ENCODE measurements around the gene MTARC2.

MTARC2 gene

DNA sequence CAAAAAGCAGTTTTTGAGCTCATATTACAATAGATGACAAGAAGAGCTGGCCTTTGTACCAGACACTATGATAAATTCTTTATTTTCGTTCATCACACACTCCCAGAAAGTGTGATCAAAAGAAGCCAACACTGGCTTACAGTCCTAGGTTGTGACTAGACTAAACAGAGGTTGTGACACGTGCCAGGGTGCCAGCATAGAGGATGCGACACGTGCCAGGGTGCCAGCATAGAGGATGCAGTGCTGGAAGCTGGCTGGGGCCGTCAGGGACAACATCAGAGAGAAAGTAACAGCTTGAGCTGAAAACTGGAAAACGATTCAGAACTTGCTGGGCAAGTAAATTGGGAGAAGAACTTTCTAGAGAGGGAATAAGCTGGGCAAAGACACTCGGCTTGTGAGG, 40.8 kb downstream of the MTARC2 start:
- TF ChIP-seq, protein P1, sequence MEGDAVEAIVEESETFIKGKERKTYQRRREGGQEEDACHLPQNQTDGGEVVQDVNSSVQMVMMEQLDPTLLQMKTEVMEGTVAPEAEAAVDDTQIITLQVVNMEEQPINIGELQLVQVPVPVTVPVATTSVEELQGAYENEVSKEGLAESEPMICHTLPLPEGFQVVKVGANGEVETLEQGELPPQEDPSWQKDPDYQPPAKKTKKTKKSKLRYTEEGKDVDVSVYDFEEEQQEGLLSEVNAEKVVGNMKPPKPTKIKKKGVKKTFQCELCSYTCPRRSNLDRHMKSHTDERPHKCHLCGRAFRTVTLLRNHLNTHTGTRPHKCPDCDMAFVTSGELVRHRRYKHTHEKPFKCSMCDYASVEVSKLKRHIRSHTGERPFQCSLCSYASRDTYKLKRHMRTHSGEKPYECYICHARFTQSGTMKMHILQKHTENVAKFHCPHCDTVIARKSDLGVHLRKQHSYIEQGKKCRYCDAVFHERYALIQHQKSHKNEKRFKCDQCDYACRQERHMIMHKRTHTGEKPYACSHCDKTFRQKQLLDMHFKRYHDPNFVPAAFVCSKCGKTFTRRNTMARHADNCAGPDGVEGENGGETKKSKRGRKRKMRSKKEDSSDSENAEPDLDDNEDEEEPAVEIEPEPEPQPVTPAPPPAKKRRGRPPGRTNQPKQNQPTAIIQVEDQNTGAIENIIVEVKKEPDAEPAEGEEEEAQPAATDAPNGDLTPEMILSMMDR (conservative IDR thresholded peaks at IDR 0.05; ENCODE audit: low read depth, low read length) = no peak
- Histone ChIP-seq H3K4me3 (IDR thresholded peaks at IDR 0.05; ENCODE audit: insufficient read depth, low read depth, low read length) (no peak overlapping the region), H3K79me2 (ENCODE audit: insufficient read depth, low read depth) (no peaks in the 10 kb centered on the region), H3K4me1 (ENCODE audit: low read depth, poor library complexity, severe bottlenecking) (no peaks in the 10 kb centered on the region), H3K4me2 (no peak overlapping the region), H3K27me3 (ENCODE audit: insufficient read depth, low read depth) (no peaks in the 10 kb centered on the region), H4K20me1 (ENCODE audit: insufficient read depth) (no peaks in the 10 kb centered on the region), H2AFZ (ENCODE audit: low read depth) (no peak overlapping the region), H3K27ac (no peak overlapping the region), H3K9ac (no peak overlapping the region), H3K36me3 (ENCODE audit: insufficient read depth) (no peaks in the 10 kb centered on the region)

DNA sequence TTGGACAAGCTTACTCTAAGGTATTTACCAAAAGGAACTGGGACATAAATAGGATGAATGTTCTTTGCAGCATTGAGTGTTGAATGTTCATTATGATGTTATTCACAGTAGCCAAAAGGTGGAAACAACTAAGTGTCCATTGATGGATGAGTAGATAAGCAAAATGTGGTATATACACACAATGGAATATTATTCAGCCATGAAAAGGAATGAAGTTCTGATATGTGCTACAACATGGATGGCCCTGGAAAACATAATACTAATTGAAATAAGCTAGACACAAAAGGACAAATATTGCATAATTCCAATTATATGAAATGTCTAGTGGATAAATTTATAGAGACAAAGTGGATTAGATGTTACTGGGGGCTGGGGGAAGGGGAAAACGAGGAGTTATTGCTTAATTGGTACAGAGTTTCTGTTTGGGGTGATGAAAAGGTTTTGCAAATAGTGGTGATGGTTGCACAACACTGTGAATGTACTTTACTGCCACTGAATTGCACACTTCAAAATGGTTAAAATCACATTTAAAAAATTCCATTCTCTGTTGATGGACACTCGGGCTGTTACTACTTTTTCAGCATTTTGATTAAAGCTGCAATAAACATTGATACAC, 41.5 kb downstream of the MTARC2 start:
- Histone ChIP-seq H4K20me1 (ENCODE audit: insufficient read depth) (no peaks in the 10 kb centered on the region), H3K9ac (no peak overlapping the region), H3K4me2 (no peak overlapping the region), H2AFZ (ENCODE audit: low read depth) (no peak overlapping the region), H3K27me3 (ENCODE audit: insufficient read depth, low read depth) (no peaks in the 10 kb centered on the region), H3K4me3 (IDR thresholded peaks at IDR 0.05; ENCODE audit: insufficient read depth, low read depth, low read length) (no peak overlapping the region), H3K36me3 (ENCODE audit: insufficient read depth) (no peaks in the 10 kb centered on the region), H3K27ac (no peak overlapping the region), H3K4me1 (ENCODE audit: low read depth, poor library complexity, severe bottlenecking) (no peaks in the 10 kb centered on the region), H3K79me2 (ENCODE audit: insufficient read depth, low read depth) (no peaks in the 10 kb centered on the region)
- TF ChIP-seq, protein P1 (conservative IDR thresholded peaks at IDR 0.05; ENCODE audit: low read depth, low read length) = no peak

DNA sequence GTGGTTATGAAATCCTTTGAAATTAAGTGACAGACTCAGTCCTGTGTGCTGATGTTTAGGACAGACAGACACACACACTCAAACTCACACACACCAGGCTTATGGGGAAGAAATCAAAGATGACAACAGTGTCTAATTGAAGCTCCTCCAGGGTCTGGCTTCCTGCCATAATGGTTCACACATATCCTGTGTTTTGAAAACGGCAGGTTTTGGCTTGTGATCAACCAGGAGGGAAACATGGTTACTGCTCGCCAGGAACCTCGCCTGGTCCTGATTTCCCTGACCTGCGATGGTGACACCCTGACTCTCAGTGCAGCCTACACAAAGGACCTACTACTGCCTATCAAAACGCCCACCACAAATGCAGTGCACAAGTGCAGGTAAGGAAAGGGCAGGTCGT, 43.2 kb downstream of the MTARC2 start:
- Histone ChIP-seq H3K4me2 (no peak overlapping the region), H3K4me1 (ENCODE audit: low read depth, poor library complexity, severe bottlenecking) (no peaks in the 10 kb centered on the region), H3K27me3 (ENCODE audit: insufficient read depth, low read depth) (no peaks in the 10 kb centered on the region), H3K4me3 (IDR thresholded peaks at IDR 0.05; ENCODE audit: insufficient read depth, low read depth, low read length) (no peak overlapping the region), H3K9ac (no peak overlapping the region), H4K20me1 (ENCODE audit: insufficient read depth) (no peaks in the 10 kb centered on the region), H3K79me2 (ENCODE audit: insufficient read depth, low read depth) (no peaks in the 10 kb centered on the region), H3K36me3 (ENCODE audit: insufficient read depth) (no peaks in the 10 kb centered on the region), H2AFZ (ENCODE audit: low read depth) (no peak overlapping the region), H3K27ac (no peak overlapping the region)
- TF ChIP-seq, protein P1 (conservative IDR thresholded peaks at IDR 0.05; ENCODE audit: low read depth, low read length) = no peak

DNA sequence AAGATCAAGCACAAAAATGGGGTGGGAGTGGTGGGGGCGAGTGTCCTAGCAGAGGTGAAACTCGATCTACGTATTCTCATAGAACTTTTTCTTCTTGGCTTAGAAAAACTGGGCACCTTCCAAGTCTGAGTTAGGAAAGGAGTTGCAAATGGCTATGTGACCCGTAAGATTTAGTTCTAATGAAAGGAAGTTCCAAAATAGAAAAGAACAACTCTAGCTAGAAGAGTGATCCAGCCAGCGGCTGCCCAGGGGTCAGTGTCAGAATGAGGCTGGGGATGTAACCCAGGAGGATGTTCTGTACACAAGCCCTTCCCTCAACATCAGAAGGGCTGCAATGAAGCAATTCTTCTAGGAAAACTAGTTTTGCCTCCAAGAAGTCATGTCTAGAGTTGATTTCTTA, 43.8 kb downstream of the MTARC2 start:
- Histone ChIP-seq H2AFZ (ENCODE audit: low read depth) (no peak overlapping the region), H3K4me3 (IDR thresholded peaks at IDR 0.05; ENCODE audit: insufficient read depth, low read depth, low read length) (no peak overlapping the region), H4K20me1 (ENCODE audit: insufficient read depth) (no peaks in the 10 kb centered on the region), H3K27ac (no peak overlapping the region), H3K27me3 (ENCODE audit: insufficient read depth, low read depth) (no peaks in the 10 kb centered on the region), H3K4me1 (ENCODE audit: low read depth, poor library complexity, severe bottlenecking) (no peaks in the 10 kb centered on the region), H3K79me2 (ENCODE audit: insufficient read depth, low read depth) (no peaks in the 10 kb centered on the region), H3K4me2 (no peak overlapping the region), H3K36me3 (ENCODE audit: insufficient read depth) (no peaks in the 10 kb centered on the region), H3K9ac (no peak overlapping the region)
- TF ChIP-seq, protein P1 (conservative IDR thresholded peaks at IDR 0.05; ENCODE audit: low read depth, low read length) = no peak

Data from KMS-11 (cell line).